Kasumi-1 (cell line): ENCODE results near the gene TAOK3.
"Not testable (repeated sequence)": the region's sequence is repeated elsewhere in the genome, so short reads cannot be mapped to it uniquely, and the experiment has no call there.

Source experiments
- DNase-seq, 2 experiments: peaks; one replicate each; lab custom pipeline; 2025; lab: John Stamatoyannopoulos, UW

Gene TAOK3

DNA sequence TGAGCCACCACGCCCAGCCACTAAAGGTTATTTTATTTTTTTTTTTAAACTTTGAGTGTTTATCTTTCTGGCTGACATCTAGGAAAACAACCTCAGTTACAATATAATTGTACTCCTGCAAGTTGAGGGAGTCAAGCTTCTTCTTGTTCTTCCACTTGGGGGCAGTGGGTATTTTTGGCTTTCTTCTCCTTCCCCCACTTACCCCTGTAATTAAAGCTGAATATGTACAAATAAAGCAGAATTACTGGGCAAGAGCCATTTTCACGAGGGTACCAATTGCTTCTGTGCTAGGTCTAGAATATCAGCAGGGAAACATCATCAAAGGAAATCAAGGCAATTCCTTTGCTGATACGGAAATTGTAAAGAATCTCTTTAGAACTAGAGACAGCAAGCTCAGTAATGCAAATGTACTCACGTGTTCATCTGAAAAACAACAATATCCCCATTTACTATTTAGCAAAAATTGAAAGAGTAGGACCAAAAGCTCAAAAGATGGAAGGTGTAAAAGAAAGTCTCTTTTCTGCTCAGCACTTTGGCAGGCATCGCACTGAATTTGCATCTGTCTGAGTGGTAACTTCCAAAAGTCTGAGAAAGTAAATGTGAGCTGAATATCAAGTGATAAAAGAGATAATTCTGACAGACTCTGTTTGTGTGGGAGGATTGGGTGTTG, 72.8 kb downstream of the TAOK3 start:
- DNase-seq, result peak in 1 of 2 experiments; percentile 39

DNA sequence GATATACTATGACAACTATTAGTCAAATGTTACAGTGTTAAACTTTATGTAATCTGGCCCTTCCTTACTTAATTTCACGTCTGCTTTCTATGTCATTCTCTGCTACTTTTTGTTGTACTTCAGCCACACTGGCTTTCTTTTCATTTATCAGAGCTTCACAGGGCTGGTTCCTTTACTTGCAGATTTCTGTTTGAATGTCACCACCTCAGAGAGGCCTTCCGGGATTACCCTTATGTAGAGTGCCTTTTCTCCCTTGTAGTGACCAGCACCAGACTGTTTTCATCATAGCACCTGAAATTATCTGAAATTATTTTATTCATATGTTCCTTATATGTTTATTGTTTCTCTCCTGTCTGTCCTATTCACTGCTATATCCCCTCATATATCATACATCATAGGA, 75.4 kb downstream of the TAOK3 start:
- DNase-seq, result no peak

DNA sequence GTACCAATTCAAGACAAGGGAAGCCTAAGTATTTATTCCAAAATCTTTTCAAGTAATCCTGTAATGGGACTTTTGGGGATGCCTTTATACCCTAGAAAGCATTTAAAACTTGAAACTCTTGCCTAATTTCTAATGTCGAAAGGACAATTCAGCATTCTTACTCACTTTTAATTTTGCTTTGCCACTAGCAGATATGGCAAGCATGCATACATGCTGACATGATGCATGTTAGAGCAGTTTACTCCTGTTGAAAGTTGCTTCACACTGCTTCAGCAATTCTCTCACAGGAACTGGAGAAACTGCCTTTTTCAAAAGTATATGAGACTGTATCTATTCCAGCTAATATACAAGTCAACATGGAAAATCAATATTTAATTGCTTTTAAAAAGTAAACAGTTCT, 79.9 kb downstream of the TAOK3 start:
- no peak for DNase-seq

DNA sequence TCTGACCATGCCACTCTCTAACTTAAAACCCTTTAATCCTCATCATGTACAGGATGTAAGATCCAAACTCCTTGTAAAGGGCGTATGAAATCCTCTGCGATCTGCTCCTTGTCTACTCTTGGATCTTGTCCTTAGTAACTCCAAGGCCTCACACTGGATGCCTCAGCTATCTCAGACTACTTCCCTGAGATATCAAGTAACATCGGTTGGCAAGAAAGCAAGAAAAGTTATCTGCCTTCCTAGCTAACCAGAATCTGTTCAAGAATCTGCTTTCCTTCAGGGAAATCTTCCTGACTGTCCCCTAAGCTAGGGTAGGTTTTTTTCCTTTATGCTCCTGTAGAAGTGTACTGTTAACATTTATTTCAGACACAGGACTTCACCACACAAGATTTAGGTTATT, 82.6 kb downstream of the TAOK3 start:
- DNase-seq, result no peak

DNA sequence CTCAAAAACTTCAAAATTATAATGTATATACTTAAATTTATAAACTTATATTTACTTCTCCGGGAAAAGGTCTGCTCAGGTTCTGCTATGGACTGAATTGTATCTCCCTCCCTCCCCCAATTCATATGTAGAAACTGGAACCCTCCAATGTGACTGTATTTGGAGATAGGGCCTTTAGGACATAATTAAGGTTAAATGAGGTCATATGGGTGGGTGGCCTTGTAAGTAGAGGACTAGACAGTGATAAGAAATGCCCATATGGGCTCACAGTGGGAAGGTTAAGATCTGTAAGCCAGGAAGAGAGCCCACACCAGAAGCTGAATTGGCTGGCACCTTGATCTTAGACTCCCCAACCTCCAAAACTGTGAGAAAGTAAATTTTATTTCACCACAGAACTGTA, 84.5 kb downstream of the TAOK3 start:
- no peak for DNase-seq

DNA sequence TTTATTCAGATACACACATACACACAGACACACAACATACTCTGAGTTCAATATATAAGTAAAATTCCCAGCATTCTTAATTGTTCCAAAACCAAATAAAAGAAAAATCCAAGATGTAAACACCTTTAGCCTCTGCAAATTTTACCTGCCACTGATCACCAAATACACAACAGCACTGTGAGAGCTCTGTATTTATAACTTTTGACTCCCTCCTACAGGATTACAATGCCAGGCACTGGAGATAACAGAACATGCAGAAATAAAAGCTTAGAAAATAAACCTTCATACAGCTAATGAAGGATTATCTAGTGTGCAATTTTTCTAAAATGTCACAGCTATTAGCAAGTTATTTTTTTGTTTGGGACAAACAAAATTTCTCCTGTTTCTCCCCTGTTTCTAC, 85.0 kb downstream of the TAOK3 start:
- DNase-seq, result no peak

DNA sequence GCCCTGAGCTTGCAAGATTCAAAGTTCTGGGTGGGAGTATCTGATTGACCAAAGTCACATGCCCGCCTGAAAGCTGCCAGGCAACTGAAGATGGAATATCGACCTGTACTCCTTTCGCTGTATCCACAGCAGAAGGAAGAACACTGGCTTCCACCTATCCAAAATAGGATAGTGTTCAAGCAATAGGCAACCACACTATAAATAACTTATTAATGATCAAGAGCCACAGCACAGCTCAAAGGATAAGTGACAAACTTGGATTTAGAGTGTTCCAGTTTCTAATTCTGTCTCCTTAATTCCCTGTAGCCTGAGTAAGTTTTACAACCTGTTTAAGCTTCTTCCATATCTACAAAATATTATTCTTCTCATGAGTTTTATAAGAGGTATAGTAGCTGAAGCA, 89.9 kb downstream of the TAOK3 start:
- no peak for DNase-seq

DNA sequence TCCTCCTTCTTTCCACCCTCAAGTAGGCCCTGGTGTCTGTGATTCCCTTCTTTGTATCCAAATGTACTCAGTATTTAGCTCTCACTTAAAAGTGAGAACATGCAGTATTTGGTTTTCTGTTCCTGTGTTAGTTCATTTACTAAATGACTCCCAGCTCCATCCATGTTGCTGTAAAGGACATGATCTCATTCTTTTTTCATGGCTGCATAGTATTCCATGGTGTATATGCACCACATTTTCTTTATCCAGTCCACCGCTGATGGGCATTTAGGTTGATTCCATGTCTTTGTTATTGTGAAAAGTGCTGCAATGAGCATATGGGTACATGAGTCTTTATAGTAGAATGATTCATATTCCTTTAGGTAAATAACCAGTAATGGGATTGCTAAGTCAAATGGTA, 94.4 kb downstream of the TAOK3 start:
- not testable (repeated sequence) for DNase-seq

DNA sequence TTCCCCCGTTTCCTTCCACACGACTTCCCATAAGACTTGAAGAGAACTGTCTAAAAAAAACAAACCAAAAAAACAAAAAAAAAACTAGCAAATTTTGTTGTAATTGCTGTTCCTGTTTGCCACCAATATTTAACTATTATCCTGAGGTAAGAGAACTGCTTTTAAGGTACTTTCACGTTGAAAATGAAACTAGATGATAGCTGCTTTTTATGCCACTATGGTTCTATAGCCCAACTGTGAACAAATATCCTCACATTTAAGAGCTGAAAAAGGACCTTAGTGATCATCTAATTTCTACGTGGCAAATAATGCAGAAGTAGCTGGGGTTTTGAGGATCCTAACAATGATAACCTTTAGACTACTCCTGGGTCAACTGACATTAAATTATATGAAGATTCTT, 98.6 kb downstream of the TAOK3 start:
- no peak for DNase-seq

DNA sequence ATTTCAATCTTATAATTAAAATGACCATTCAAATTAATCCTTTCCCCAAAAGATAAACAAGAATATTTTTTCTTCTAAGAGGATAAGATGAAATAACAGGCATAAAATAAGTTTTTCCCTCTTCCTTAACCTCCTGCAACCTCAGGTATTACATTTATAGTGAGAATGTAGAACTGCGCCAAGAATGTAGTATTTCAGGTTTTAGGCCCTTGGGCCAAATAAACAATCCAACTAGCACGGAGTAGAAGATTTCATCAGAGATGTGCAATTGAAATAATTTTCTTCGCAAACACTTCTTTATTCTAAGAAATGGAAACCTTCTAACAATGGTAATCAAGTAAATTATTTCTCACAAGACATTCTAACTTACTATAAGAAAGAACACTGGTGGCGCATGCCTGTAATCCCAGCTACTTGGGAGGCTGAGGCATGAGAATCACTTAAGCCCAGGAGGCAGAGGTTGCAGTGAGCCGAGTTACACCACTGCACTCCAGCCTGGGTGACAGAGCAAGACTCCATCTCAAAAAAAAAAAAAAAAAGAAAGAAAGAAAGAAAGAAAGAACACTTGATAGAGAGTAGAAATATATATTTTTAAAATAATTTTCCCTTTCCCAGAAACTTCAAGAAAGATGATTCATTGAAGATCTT, 100.8 kb downstream of the TAOK3 start:
- no peak for DNase-seq

DNA sequence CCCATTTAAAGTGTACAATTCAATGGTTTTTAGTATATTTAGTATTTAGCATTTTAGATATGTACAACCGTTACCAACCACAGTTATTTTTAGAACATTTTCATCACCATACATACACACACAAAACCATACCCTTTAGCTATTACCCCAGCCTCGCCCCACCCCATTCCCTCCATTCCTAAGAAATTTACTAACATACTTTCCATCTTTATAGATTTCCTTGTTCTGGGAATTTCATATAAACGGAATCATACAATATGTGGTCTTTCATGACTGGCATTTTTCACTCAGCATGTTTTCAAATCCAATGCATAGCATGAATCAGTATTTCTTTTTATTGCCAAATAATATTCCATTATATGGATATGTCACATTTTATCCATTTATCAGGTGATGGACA, 101.5 kb downstream of the TAOK3 start:
- no peak for DNase-seq

DNA sequence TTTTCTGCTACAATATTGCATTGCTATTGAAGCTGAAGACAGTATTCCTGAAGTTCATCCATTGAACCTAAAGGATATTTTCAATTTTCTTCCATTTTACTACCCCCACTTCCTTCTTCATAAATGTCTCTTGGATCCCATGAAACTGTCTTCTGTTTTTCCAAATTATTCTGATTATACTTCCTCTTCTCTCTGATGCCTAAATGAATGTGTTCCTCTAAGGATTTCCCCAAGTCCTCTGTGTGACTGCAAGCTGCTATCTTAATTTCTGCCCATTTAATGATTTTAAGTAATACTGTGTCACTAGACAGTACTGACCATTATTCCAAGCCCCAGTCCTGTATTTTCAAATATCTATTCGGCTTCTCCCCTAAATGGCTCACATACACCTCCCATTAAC, 102.9 kb downstream of the TAOK3 start:
- DNase-seq, result no peak

DNA sequence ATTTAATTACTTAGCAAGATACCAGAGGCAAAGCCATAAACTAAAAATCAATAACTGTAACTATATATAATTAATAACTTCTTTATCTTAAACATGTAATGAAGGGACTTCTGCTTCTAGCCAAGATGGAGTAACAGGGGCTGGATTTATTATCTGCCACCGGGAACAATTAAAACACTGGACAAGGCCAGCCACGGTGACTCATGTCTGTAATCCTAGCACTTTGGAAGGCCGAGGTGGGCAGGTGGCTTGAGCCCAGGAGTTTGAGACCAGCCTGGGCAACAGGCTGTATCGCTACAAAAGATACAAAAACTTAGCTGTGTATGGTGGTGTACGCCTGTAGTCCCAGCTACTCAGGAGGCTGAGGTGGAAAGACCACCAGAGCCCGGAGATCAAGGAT, 113.6 kb downstream of the TAOK3 start:
- no peak for DNase-seq

DNA sequence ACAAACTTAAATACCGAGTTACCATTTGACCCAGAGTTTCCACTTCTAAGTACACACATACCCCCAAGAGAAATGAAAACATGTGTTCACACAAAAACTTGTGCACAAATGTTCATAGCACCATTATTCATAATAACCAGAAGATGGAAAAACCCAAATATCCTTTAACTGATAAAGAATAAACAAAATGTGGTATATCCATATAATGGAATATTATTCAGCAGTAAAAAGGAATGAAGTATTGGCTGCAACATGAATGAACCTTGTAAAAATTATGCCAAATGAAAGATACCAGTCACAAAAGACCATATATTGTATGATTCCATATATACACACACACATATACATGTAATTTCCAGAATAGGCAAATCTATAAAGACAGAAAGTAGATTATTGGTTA, 116.4 kb downstream of the TAOK3 start:
- DNase-seq, result no peak

DNA sequence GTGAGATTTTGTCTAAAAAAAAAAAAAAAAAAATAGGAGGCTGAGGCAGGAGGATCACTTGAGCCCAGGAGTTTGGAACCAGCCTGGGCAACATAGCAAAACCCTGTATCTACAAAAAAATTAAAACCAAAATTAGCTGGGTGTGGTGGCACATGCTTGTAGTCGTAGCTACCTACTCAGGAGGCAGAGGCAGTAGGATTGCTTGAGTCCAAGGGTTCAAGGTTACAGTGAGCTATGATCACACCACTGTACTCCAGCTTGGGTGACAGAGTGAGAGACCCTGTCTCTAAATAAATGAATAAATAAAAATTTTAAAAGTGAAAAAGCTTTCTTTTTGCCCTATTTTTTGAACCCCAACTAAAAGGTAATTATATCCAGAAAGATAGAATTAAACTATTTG, 123.2 kb downstream of the TAOK3 start:
- no peak for DNase-seq

DNA sequence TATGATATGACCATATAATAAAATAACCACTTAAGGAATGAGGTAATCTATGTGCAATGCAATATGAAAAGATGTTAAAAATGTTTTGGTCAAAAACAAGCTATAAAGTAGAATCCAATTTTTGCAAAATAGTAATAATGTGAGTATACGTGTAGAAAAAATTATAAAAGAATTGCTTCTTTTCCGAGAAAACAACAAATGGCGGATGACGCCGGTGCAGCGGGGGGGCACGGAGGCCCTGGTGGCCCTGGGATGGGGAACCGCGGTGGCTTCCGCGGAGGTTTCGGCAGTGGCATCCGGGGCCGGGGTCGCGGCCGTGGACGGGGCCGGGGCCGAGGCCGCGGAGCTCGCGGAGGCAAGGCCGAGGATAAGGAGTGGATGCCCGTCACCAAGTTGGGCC, 126.8 kb downstream of the TAOK3 start:
- DNase-seq, result not testable (repeated sequence)

DNA sequence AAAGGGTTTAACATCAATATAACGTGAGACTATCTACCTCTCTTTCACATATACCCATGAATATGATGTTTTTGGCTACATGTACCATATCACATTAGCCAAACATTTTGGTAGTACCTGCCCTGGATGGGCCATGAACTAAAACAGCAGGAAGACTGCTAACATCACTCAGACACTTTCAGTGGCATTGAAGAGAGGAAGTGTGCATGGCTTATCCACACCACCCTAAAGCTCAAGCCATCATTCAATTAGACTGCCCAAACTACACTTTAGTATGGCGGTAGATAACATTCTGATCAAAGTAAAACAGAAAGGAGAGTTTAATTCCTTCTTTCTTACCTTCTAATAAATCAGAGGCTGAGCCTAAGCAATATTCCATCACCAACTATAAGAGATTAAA, 133.8 kb downstream of the TAOK3 start:
- no peak for DNase-seq

DNA sequence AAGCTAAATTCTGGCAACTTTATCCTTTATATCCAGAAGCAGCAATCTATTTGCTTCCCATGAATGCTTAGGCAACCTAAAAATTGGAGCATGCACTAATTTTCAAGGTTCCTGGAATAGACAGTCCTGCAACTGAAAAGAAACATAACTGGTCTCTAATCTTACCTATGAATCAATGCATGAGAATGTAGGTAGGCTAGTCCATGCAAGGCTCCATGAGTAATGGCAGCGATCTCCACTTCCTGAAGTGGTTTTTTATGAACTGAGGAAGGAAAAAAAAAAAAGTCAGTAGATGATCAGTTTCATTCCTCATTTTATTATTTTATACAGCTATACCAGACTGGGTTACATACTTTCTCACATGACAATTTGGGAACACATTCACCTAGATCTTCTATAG, 134.8 kb downstream of the TAOK3 start:
- no peak for DNase-seq

DNA sequence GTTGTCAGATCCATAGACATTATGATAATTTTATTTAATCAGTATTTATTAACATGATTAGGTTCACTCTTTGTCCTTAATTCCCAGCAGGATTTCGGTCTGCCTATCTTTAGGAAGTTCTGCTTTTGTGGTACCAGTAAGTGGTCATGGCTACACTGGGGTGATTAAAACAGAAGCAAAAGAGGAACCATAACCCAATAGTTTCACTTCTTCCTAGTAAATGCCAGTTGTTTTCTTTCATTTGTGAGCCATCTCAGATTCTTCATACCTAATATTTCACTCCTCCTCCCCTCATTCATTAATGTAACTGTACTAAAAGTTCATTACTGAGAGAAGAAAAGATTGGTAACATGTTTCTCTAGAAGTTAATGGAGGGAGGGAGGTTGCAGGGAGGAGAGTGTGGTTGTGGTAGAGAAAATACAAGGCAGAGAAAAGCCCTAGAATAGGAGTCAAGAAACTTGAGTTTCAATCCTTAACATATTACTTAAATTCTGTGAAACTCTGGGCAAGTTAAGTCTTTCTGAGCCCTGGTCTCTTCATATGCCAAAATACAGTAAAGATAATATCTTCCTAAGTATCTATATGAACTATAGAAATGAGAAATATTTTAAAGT, 135.5 kb downstream of the TAOK3 start:
- peak; percentile 87 for DNase-seq

DNA sequence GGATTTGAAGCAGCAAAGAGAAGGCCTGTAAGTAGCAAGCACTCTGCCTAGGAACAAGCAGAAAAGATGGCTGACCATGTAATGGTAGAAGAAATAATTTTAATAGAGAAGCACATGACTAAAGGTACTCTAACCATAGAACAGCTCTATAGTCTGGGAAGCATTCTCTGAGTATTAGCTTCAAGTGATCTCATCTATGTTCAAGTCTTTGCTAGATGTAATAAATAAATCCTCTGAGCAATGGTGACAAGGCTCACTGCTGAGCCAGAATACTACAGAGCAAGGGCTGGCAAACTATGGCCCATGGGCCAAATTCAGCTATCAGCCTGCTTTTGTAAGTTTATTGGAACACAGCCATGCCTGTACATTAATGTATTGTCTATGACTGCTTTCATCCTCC, 152.0 kb downstream of the TAOK3 start:
- no peak for DNase-seq

DNA sequence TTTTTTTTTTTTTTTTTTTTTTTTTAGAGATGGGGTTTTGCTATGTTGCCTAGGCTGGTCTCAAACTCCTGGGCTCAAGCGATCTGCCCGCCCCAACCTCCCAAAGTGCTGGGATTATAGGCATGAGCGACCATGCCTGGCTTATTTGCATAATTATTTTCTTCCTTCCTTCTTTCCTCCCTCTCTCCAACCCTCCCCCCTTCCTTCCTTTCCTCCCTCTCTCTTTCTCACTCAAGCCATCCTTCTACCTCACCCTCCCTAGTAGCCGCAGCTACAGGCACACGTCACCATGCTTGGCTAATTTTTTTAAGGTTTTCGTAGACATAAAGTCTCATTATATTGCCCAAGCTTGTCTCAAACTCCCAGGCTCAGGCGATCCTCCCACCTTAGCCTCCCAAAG, 152.9 kb downstream of the TAOK3 start:
- DNase-seq, result no peak

DNA sequence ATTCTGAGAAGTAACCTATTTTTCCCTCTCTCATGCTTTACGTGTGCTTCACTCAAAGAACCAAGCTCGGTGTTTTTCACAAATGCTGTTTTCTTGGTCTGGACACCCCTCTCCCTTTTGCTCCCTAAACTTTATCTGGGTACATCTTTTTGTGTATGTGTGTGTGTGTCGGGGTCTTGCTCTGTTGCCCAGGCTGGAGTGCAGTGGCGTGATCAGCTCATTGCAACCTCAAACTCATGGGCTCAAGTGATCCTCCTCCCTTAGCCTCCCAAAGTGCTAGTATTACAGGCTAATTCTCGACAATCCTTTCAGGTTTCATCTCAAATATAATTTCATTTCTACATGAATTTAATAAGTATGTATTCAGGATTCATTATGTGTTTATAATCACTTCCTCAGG, 153.6 kb downstream of the TAOK3 start:
- no peak for DNase-seq

DNA sequence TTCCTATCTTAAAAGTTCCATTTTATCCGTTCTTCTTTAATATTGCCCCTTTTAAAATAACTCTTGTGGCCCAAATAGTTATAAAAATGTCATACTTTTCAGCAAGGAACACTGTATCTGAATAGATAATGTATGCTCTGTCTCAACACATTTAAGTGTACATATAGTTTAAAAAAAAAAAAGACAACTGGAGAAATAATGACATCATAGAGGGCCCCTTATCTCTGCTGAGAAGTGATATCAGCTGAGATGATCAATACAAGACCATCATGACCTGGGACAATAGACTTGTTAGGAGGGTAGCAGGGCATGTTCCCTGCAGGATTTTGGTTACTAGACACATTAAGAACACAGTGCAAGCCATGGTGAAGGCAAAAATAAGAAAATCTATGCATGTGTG, 159.3 kb downstream of the TAOK3 start:
- no peak for DNase-seq

DNA sequence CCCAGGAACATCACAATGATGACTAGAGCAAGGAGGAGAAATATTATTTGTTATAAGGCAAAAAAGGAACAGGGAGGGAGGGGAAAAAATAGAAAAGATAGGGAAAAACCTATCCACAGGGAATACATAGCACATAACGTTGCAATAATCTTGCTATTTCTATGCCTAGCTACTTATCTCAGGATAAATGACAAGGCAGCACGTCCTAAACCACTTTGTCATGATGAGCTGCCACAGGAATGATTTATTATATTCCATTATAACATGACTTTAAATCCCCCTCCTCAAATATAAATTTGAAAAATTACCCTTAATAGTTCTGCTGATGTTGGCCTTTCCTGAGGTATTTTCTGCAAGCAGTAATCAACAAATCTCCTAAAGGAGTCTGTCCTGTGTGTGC, 160.1 kb downstream of the TAOK3 start:
- no peak for DNase-seq
